NCI-H82 treated with DMSO at 0.1 percent for 48 hours (cell line): ENCODE measurements around the gene DPCD.

Experiments
- DNase-seq: peaks from one replicate; lab custom pipeline; 2025; ENCODE audit not compliant: unreplicated experiment; lab: John Stamatoyannopoulos, UW

DPCD gene

DNA sequence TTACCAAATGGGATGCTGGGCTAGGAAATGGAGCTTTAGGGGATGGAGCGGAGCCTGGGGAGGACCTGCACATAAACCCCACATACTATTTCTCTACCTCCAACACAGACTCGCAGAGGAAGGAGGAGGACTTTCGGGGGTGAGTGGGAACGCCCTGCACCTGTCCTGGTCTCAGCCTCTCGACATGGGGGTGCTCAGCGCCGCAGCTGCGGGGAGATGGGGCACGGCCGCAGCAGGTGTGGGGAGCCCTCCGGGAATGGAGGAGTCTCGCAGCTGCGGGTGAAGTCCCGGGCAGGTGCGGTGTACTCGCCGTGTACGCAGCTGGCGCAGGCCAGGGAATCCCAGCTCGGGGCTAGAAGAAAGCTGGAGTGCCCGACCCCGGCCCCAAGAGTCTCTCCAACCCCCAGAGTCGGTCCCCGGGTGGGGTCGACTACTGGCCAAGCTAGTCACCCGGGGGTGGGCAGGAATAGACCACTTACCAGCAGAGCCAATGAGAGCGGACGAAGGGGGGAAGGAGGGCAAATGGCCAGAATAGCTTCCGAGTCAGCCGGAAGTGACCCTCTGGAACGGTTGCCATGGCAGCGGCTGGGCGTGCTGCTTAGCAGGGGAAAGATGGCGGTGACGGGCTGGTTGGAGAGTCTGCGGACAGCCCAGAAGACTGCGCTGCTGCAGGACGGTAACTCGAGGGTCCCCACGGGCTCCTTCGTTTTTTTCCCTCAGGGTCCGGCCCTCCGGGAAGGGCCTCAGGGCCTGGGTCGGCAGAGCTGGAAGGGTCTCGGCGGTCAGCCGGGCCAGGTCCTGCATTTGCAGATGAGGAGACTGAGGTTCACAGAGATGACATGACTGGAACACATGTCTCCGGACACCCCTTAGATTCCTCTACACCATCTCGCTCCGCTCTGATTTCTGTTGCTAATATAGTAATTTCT lies at the start of gene DPCD, which contains the start of gene POLL:
TSS of gene DPCD (plus strand) at position 597 of the 929 bp plus-strand sequence. CDS start at position 613, 16 bp downstream.
TSS of gene POLL (minus strand) at position 533 of the 929 bp plus-strand sequence. CDS start 897 bp downstream, outside the sequence.
- DNase-seq = peak; percentile 81

DNA sequence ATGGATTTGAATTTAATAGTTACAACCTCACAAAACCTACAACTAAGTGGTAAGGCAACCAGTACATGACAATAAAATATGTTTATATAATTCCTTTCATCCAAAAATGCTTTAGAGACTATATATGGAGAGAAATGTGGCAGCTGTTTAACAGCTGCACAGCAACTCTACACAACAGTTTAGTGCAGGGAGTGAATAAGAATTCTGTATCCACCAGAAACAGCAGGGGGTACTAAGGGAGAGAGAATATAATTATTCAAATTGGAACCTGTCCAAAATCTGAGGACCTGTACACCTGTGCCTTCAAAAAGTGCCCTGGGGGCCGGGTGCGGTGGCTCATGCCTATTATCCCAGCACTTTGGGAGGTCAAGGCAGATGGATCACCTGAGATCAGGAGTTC lies 49.7 kb upstream of the DPCD start:
- no peak for DNase-seq

GRCh38 chr10:101545898-101546297 lies 42.2 kb upstream of the DPCD start:
- peak; percentile 58 for DNase-seq

- DNase-seq = no peak
These were observed 37.2 kb upstream of the DPCD start for GRCh38 chr10:101550965-101551364.

DNA sequence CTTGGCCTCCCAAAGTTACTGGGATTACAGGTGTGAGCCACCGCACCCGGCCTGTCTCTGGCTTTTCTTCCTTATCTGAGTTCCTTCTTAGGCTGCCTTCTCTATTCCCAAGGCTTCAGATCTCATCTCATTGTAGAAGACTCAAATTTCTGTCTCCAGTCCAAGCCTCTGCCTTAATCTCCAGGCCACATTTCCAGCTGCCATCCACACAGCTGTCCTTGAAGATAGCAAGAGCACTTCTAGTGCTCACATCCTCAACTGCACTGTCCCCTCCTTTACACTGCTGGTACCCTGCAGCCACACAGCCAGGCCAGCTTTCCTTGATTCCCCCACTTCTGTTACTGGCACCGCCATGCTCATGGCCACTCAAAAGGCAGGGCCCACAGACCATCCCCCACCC lies 35.7 kb upstream of the DPCD start:
- DNase-seq = no peak

- no peak for DNase-seq
These were observed 30.6 kb upstream of the DPCD start for GRCh38 chr10:101557541-101557940.

DNA sequence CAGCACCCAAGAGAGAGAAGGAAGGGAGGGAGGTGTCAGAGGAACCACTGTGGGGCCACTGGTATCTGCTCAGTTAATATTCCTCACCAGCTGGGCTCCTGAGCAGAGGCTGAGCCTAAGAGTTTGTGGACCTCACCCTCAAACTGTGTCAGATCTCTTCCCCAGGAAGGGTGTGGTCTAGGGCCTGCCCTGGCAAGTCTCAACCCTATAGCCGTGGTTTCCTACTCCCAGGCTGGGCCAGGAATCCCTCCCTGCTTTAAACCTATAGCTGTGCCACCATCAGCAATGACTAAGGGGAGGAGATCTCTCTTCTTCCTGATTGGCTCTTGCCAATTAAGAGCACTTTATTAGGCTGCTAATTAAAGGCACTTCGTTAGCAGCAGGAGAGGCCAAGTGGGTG lies 29.9 kb upstream of the DPCD start:
- no peak for DNase-seq

DNA sequence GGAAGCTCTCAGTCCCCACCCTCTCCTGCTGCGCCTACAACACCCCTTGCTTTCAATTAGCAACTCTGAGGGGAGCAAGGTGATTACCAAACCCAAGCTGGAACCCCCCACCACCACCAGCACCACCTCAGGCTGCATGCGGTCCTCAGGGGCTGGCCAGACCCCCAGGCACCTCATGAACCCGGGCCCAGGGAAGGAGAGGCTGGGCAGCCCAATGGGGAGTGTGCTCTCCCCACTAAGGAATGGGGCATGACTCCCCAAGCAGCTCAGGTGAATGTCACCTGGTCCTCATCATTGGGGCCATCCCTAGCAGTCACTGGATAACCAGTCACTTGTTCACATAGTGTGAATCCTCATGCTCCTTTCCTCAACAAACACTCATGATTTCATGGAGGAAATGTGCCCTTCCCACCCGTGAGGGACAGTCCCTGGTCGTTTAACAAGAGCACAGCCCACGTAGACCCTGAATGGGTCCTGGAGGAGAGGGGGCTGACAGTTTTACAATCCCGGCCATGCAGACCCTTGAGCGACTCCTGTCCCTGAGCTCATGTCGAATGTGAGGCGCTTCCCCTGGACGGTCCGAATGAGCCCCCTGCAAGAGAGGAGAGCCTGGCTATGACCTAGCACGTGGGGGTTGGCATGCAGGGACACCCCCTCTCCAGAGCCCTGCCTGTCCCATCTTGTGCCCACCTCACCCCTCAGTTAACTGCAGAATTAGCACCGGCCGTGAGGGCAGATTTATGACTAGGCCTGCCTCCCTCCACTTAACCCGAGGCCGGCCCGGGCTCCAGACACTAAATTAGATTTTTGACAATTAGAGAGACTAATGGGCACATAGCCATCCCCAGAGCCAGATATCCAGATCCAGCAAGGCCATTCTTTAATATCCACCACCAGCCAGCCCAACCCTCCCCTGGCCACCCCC lies 29.2 kb upstream of the DPCD start:
- no peak for DNase-seq

GRCh38 chr10:101559596-101560297 lies 28.4 kb upstream of the DPCD start:
- no peak for DNase-seq

DNA sequence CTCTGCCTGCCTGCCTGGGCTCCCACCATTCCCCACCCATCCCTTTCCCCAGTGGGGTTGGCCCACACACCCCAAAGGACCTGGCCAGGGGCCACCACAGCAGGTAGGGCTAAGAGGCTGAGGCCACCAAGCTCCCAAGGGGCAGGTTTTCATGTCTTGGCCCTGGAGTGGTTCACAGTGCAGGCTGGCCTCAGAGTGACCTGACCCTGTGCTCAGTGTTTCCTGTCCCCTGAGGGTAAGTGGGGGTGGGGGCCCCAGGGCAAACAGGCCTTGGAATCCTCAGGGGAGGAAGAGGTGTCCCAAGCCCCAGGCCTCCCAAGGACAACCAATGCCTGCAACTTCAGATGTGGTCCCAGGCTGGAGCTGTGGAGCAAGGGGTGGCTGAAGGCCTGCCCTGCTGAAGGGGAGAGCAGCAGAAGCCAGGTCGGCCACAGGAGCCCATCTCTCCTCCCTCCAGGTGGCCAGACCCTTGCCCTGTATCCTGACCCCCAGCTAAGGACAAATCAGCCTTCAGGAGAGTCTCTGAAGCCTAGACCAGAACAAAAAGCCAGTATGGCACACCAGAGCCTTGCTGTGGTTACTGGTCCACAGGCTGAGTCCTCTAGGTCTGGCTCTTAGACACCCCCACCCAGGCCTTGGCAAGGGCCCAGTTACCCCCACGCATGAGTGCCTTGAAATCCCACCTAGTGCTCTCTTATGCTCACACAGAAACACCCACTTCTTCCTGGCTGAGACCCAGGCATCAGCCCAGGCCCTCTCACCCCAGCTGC lies 27.6 kb upstream of the DPCD start:
- DNase-seq = no peak

- no peak for DNase-seq
These were observed 26.8 kb upstream of the DPCD start for GRCh38 chr10:101561068-101561915.

- no peak for DNase-seq
These were observed 25.9 kb upstream of the DPCD start for GRCh38 chr10:101562231-101562630.

DNA sequence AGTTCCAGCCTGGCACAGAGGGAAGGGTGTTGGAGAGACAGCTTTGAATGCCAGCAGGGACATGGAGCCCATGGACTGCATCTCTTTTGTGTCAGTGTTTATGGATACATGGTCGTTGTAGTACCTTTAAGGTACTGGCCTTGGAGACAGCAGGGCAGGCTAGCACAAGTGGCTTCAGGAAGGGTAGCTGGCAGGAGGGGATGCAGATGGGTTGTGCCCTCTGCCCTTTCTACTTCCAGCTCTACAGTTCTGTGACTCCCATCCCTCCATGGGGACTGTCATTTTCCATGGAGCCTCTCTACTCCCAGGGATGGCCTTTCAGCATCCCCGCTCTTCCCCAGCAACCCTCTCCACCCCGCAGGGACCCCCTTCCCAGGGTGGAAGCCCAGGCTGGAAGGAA lies 25.1 kb upstream of the DPCD start:
- DNase-seq = no peak

DNA sequence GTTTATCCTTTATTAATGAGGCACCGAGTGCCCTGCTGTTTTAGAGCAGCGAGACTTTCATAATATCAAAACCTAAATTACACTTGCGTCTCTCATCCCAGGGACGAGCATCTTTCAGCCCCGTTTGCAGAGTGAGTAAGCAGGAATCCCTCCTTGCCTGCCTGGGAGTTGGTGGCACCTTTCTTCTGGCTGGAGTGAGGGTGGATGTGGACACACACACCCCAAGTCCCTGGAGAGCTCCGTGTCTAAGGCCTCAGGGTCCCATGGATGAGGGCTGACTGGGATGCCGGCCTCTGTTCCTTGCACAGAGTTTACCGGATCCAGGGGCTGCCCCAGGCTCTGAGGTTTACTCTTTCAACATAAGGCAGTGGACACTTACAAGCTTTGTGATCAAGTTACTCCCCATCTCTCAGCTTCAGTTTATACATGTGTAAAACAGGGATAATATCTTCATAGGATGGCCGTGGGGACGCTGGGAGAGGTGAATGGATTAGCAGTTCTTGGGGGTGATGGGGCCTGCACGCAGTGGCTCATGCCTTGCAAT lies 24.6 kb upstream of the DPCD start:
- no peak for DNase-seq

DNA sequence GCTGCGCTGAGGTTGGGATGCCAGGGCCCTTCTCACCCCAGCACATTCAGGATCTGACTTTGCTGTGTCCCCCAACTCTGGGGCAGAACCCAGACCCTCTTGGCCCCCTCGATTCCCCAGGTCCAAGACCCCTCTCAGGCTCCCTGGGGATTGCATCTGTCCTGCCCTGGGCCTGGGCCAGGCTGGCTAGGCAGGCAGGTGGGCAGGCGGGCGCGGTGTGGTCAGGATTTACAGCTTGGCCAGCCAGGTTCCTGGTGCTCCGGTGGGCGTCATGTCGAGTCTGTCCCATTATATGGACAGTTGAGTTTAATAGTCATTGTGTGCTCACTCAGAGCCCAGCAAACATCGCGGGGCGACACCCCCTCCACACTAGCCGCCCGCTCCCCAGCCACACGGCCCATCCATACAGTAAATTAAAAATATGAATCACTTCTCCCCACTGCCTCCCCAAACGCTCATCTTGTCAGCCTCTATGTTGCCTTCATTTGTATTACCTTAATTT lies 23.6 kb upstream of the DPCD start:
- no peak for DNase-seq

- DNase-seq = no peak
These were observed 22.7 kb upstream of the DPCD start for GRCh38 chr10:101565370-101565900.

DNA sequence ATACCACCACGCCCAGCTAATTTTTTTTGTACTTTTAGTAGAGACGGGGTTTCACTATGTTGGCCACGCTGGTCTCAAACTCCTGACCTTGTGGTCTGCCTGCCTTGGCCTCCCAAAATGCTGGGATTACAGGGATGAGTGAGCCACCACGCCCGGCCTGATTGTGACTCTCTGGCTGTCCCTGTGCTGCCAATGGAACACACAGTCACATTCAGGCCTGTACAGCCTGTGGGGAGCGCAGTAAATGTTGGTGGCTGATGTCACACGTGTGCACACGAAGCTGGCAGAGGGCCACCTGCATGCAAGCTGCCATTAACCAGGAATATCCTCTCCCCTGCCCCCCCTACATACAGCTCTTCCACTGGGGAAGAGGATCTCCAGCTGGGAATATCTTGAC lies 22.2 kb upstream of the DPCD start:
- no peak for DNase-seq

DNA sequence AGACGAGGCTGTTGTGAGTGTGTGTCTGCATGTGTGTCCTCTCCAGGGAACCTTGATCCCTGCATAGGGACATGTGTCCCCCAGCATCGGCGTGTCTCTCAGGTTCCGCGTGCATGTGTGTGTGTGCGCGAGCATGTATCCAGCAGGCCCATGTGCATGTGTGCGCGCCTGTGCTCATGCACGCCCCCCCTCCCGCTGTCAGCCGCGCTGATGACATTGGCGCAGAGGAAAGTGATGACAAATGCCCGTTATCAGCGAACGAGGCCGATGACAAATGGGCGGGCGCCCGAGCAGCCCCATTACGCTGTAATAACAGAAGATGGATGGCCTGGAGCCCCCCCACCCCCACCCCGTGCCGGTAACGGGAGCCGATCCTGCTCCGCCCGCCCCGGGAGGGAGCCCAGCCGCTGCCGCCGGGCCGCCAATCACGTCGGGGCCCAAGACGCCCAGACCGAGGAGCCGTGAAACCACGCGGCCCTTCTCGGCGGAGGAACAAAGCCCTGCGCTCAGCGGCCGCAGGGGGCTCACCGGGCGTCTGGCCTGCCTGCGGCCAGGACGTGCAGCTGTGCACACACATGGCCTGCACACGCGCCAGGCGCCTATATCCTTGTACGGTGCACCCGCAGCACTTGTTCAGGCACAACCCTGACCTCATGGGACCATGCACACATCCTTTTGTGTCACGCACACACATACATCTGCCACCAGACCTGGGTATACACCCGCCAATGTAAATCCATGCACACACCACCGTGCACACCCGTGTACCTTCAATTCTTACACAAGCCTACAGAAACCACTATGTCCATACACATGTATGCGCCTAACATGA lies 21.6 kb upstream of the DPCD start:
- DNase-seq = no peak
